Smooth muscle cell (in vitro differentiated cells): Measurements from ENCODE around the gene ANKRD44. TPM values are rescaled to one million over a fixed set of nuclear protein-coding genes. Genes with fewer than 3 reads are reported as not detected.

Source experiments
- DNase-seq: peaks from one replicate; lab custom pipeline; 2025; ENCODE audit not compliant: unreplicated experiment; lab: John Stamatoyannopoulos, UW
- H2AFZ ChIP-seq: fragments of 200-600 bp; sonication (generic); 2 replicates; pipeline ENCODE4 v1.6.0; 2016; ENCODE audit warnings: antibody characterized with exemption, low read depth, mild to moderate bottlenecking
- H3F3A ChIP-seq: fragments of 200-600 bp; sonication (generic); 2 replicates; pipeline ENCODE4 v1.6.0; 2017; ENCODE audit warnings: antibody characterized with exemption, low read depth
- H3K27ac ChIP-seq: fragments of 200-600 bp; sonication (generic); 2 replicates; pipeline ENCODE4 v1.5.1; 2016; ENCODE audit warnings: low read depth, mild to moderate bottlenecking
- H3K27me3 ChIP-seq: fragments of 200-600 bp; sonication (generic); 2 replicates; pipeline ENCODE4 v1.6.1; 2016; ENCODE audit warnings: low read depth, mild to moderate bottlenecking
- H3K36me3 ChIP-seq: fragments of 200-600 bp; sonication (generic); 2 replicates; pipeline ENCODE4 v1.5.1; 2016; ENCODE audit warnings: low read depth
- H3K4me1 ChIP-seq: fragments of 200-600 bp; sonication (generic); 2 replicates; pipeline ENCODE4 v1.5.1; 2016; ENCODE audit warnings: low read depth
- H3K4me2 ChIP-seq: fragments of 200-600 bp; sonication (generic); 2 replicates; pipeline ENCODE4 v1.6.0; 2016; ENCODE audit warnings: mild to moderate bottlenecking
- H3K4me3 ChIP-seq: fragments of 200-600 bp; sonication (generic); 2 replicates; pipeline ENCODE4 v1.5.1; 2016; ENCODE audit warnings: mild to moderate bottlenecking
- H3K79me2 ChIP-seq: fragments of 200-600 bp; sonication (generic); 2 replicates; pipeline ENCODE4 v1.6.0; 2016; ENCODE audit warnings: low read depth, mild to moderate bottlenecking
- H3K9ac ChIP-seq: fragments of 200-600 bp; sonication (generic); 2 replicates; pipeline ENCODE4 v1.6.0; 2016; ENCODE audit warnings: low read depth
- H3K9me3 ChIP-seq: fragments of 200-600 bp; sonication (generic); replicated peaks from 2 replicates; pipeline ENCODE4 v1.5.1; 2016; ENCODE audit warnings: low read depth
- H4K20me1 ChIP-seq: fragments of 200-600 bp; sonication (generic); 2 replicates; pipeline ENCODE4 v1.6.0; 2016; ENCODE audit warnings: low read depth
- WGBS: methylation state at CpG from one replicate; pipeline ENCODE4 v1.1.7; 2016; ENCODE audit warnings: low lambda C conversion rate; 5-methylcytosine and 5-hydroxymethylcytosine counted together
- polyA plus RNA-seq: library from polyadenylated mRNA; unstranded; fragments of >200 nt; fragmentation: Nextera tagmentation; extraction: Ambion mirVana; gene quantifications from 2 replicates; pipeline ENCODE4 v1.2.1, GENCODE V29; 2016
- total RNA-seq: library from RNA; depleted of rRNA; stranded (reverse); fragments of >200 nt; gene quantifications from 2 replicates; pipeline ENCODE4 v1.2.3, GENCODE V29; 2014
- TF ChIP-seq, protein P1 (sequence below): fragments of 200-600 bp; sonication (generic); IDR thresholded peaks from 2 replicates; pipeline ENCODE4 v1.5.1; 2017; ENCODE audit warnings: borderline replicate concordance, mild to moderate bottlenecking, antibody characterized with exemption; ENCODE audit not compliant: insufficient read depth, poor library complexity, severe bottlenecking

Gene ANKRD44
- total and polyA plus RNA-seq, 2 experiments from 2014 or later: 3.6 to 5.5 TPM

DNA sequence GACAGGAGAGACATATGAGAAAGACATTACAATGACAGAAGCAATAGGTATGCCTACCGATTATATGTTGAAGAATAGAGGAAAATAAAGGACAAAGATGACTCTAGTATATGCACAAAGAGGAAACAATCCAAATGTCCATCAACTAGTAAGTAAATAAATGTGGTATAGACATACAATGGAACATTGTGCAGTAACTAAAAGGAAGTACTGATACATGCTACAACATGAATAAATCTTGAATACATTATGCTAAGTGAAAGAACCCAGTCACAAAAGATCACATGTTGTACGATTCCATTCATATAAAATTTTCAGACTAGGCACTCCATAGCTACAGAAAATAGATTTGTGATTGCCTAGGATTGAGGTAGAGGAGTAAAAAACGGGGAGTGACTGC is 355.5 kb downstream of the ANKRD44 start:
- Histone ChIP-seq H3K79me2 (no peaks in the 10 kb centered on the region), H4K20me1 (no peaks in the 10 kb centered on the region), H3K27ac (no peak overlapping the region), H3K4me3 (no peak overlapping the region), H3K36me3 (no peaks in the 10 kb centered on the region), H2AFZ (no peak overlapping the region), H3K4me1 (peaks cover 29% of the 10 kb centered on the region), H3K9ac (no peak overlapping the region), H3K9me3 (no peaks in the 10 kb centered on the region), H3K27me3 (no peaks in the 10 kb centered on the region), H3F3A (no peaks in the 10 kb centered on the region), H3K4me2 (no peak overlapping the region)
- TF ChIP-seq, protein P1, sequence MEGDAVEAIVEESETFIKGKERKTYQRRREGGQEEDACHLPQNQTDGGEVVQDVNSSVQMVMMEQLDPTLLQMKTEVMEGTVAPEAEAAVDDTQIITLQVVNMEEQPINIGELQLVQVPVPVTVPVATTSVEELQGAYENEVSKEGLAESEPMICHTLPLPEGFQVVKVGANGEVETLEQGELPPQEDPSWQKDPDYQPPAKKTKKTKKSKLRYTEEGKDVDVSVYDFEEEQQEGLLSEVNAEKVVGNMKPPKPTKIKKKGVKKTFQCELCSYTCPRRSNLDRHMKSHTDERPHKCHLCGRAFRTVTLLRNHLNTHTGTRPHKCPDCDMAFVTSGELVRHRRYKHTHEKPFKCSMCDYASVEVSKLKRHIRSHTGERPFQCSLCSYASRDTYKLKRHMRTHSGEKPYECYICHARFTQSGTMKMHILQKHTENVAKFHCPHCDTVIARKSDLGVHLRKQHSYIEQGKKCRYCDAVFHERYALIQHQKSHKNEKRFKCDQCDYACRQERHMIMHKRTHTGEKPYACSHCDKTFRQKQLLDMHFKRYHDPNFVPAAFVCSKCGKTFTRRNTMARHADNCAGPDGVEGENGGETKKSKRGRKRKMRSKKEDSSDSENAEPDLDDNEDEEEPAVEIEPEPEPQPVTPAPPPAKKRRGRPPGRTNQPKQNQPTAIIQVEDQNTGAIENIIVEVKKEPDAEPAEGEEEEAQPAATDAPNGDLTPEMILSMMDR: no peak
- no peak for DNase-seq
- 89% methylated on average over 3 of the region's 3 CpGs for WGBS

DNA sequence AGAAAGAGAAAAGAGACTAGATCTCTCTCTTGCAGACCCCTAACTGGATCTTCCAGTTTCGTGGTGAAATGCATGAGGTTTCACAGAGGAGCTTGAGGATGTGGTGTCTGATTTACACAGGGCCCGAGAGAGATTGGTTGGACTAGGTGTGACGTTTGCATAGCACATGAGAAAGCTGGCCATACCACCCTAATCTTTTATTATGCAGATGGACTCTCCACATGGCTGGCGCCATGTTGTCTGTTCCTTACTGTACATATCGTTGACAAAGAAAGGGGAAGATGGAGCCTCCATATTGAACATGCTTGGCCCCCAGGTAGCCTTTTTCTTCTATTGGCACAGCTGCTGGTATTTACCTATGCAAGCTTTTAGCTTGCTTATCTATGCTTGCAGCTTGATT is 356.6 kb downstream of the ANKRD44 start:
- Histone ChIP-seq H3K79me2 (no peaks in the 10 kb centered on the region), H2AFZ (no peak overlapping the region)

DNA sequence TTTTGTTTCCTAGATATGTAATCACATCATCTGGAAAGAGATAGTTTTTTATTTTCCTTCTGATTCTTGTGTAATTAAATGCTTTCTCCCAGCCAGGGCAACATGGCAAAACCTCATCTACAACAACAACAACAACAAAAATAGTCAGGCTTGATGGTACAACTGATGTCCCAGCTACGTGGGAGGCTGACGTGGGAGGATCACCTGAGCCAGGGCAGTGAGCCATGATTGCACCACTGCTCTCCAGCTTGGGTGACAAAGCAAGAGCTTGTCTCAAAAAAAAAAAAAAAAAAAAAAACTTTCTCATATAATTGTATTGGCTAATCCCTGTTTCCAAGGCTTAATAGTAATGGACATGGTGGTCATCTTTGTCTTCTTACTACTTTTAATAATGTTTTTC is 357.6 kb downstream of the ANKRD44 start:
- TF ChIP-seq, protein P1: no peak
- peaks cover 17% of the 10 kb centered on the region for H3K4me1 ChIP-seq
- H3K27me3 ChIP-seq: no peaks in the 10 kb centered on the region
- H4K20me1 ChIP-seq: no peaks in the 10 kb centered on the region
- DNase-seq: no peak
- no peaks in the 10 kb centered on the region for H3K79me2 ChIP-seq
- WGBS: 93% methylated on average over 2 of the region's 2 CpGs
- no peak overlapping the region for H3K4me3 ChIP-seq
- no peaks in the 10 kb centered on the region for H3F3A ChIP-seq
- no peak overlapping the region for H3K27ac ChIP-seq
- H3K9ac ChIP-seq: no peak overlapping the region
- H2AFZ ChIP-seq: no peak overlapping the region
- H3K36me3 ChIP-seq: no peaks in the 10 kb centered on the region
- no peaks in the 10 kb centered on the region for H3K9me3 ChIP-seq
- no peak overlapping the region for H3K4me2 ChIP-seq

More for the DNA sequence above, 356.6 kb downstream of the ANKRD44 start:
- Histone ChIP-seq H3K4me3 (no peak overlapping the region), H3K4me2 (no peak overlapping the region), H4K20me1 (no peaks in the 10 kb centered on the region), H3F3A (no peaks in the 10 kb centered on the region), H3K4me1 (peaks cover 28% of the 10 kb centered on the region), H3K27me3 (no peaks in the 10 kb centered on the region), H3K9me3 (no peaks in the 10 kb centered on the region), H3K27ac (no peak overlapping the region), H3K9ac (no peak overlapping the region), H3K36me3 (no peaks in the 10 kb centered on the region)
- 88% methylated on average over 5 of the region's 5 CpGs for WGBS
- DNase-seq: no peak
- TF ChIP-seq, protein P1: no peak

DNA sequence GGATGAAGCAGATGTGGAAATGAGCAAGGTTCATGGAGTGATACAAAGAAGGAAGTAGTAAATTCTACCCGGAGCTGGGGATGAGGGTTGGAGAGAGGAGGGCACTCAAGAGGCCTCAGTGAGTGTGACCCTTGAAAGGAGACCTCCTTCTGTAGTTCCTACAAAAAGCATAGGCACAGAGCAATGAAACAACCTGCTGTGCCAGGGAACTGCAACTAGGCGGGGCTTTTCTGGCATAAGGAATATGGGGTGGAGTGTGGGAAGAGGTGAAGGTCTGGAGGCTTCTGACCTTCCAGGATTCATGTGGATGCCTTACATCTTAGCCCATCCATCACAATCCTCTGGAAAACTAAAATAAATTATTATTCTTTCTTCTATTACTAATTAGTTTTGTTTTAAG is 358.6 kb downstream of the ANKRD44 start:
- DNase-seq: no peak
- H3K9ac ChIP-seq: no peak overlapping the region
- H3F3A ChIP-seq: no peaks in the 10 kb centered on the region
- no peaks in the 10 kb centered on the region for H3K9me3 ChIP-seq
- no peaks in the 10 kb centered on the region for H3K79me2 ChIP-seq
- H2AFZ ChIP-seq: no peak overlapping the region
- 72% methylated on average over 2 of the region's 2 CpGs for WGBS
- H3K27me3 ChIP-seq: no peaks in the 10 kb centered on the region
- H3K36me3 ChIP-seq: no peaks in the 10 kb centered on the region
- H4K20me1 ChIP-seq: no peaks in the 10 kb centered on the region
- H3K4me2 ChIP-seq: no peak overlapping the region
- H3K4me1 ChIP-seq: peaks cover 10% of the 10 kb centered on the region
- TF ChIP-seq, protein P1: no peak
- no peak overlapping the region for H3K4me3 ChIP-seq
- H3K27ac ChIP-seq: no peak overlapping the region
